ENCODE measurements around the gene DUSP28. TPM values are rescaled to one million over a fixed set of nuclear protein-coding genes. Genes with fewer than 3 reads are reported as not detected.

Gene DUSP28
- total and polyA plus RNA-seq, 2 of the 13 experiments (the other 11 are each of a cell fraction or from before 2014, with no cell fraction given), result 5.2 to 8.6 TPM

- no peak for TF ChIP-seq ZBTB4 (CRISPR knock-in tag; IDR thresholded peaks at IDR 0.05; ENCODE audit: borderline replicate concordance)
- no peak for TF ChIP-seq ARID5B (CRISPR knock-in tag; IDR thresholded peaks at IDR 0.05)
- TF ChIP-seq ZNF350 (CRISPR knock-in tag; IDR thresholded peaks at IDR 0.05; ENCODE audit: borderline replicate concordance, low read depth), result no peak
- no peak for TF ChIP-seq PPARG (CRISPR knock-in tag; conservative IDR thresholded peaks at IDR 0.05)
- no peak for TF ChIP-seq ZNF687 (CRISPR knock-in tag; IDR thresholded peaks at IDR 0.05)
- no peak for TF ChIP-seq ZHX2 (IDR thresholded peaks at IDR 0.05; ENCODE audit: low read depth)
- no peak for TF ChIP-seq ZHX2 (CRISPR knock-in tag; IDR thresholded peaks at IDR 0.05; ENCODE audit: borderline replicate concordance)
- no peak for TF ChIP-seq ZNF747 (CRISPR knock-in tag; IDR thresholded peaks at IDR 0.05; ENCODE audit: borderline replicate concordance)
- no peak for TF ChIP-seq ZMAT5 (CRISPR knock-in tag; IDR thresholded peaks at IDR 0.05; ENCODE audit: borderline replicate concordance, low read depth)
- TF ChIP-seq NCOR1 (IDR thresholded peaks at IDR 0.05; ENCODE audit: borderline replicate concordance, low read length), result no peak
Observed at GRCh38 chr2:240514631-240515030, 45.5 kb upstream of the DUSP28 start (continued).
